Measurements from ENCODE around the gene AFM. TPM values are rescaled to one million over a fixed set of nuclear protein-coding genes. Genes with fewer than 3 reads are reported as not detected.

AFM gene
- total and polyA plus RNA-seq, 2 donors (not counting 3 experiments of a cell fraction or from before 2014, with no cell fraction given): not detected

GRCh38 chr4:73451404-73451803 lies 30.1 kb upstream of the AFM start:
- POLR2A ChIA-PET: no interaction called here
- H4K20me1 ChIP-seq (replicated peaks; ENCODE audit: control insufficient read depth, extremely low read depth, insufficient read depth, low read length): no peaks in the 10 kb centered on the region
- no peaks in the 10 kb centered on the region for H3K9me3 ChIP-seq (replicated peaks; ENCODE audit: control insufficient read depth, insufficient read depth, low read length)
- CTCF ChIA-PET: interaction anchor here (0.9 to 2.2 kb wide), 2 partner anchors 8 to 13 kb away, joined by 3 to 6 read pairs; no protein-coding TSS in a partner anchor
- H3K79me2 ChIP-seq (ENCODE audit: control insufficient read depth, insufficient read depth, low read length): no peaks in the 10 kb centered on the region
- H3K27me3 ChIP-seq (ENCODE audit: control insufficient read depth in 2 of 2, insufficient read depth in 2 of 2, low read length in 2 of 2): peaks cover 6 to 30% of the 10 kb centered on the region in 2 experiments
- no peak overlapping the region for H2AFZ ChIP-seq (ENCODE audit: low read depth, low read length)
- intact Hi-C loops (cut with micrococcal nuclease): no loop called here
- H3K4me1 ChIP-seq (ENCODE audit: control insufficient read depth, extremely low read depth, insufficient read depth, low read length): no peaks in the 10 kb centered on the region
- DNase-seq (ENCODE audit: low read depth, low spot score): no peak
- H3K4me2 ChIP-seq (ENCODE audit: insufficient read depth, low read length): no peak overlapping the region
- TF ChIP-seq GATA2 (IDR thresholded peaks at IDR 0.05; ENCODE audit: insufficient read depth, insufficient read length, low read depth, low read length) (no peak), POLR2AphosphoS5 (IDR thresholded peaks at IDR 0.05; ENCODE audit: insufficient read depth, low read depth, low read length) (no peak)
- dilution Hi-C loops (cut with MboI; ENCODE audit: extremely low pct_ligation_motif_present, low sequenced_read_pairs): no loop called here
- no peaks in the 10 kb centered on the region for H3K36me3 ChIP-seq (ENCODE audit: control insufficient read depth in 2 of 2, extremely low read depth in 1 of 2, insufficient read depth in 2 of 2, low read length in 2 of 2)
- H3K27ac ChIP-seq (ENCODE audit: insufficient read depth, low read depth, low read length): no peak overlapping the region
- H3K9ac ChIP-seq (replicated peaks; ENCODE audit: extremely low read depth, insufficient read depth, low read length): no peak overlapping the region
- H3K9me1 ChIP-seq (replicated peaks; ENCODE audit: control insufficient read depth, extremely low read depth, insufficient read depth, low read length): no peaks in the 10 kb centered on the region
- no peak for FAIRE-seq
- BruUV-seq (replicated peaks): no TSS peak
- H3K4me3 ChIP-seq (replicated peaks in 1 of 3; ENCODE audit: insufficient read depth in 1 of 3, low read depth in 1 of 3, low read length in 3 of 3): no peak overlapping the region

- POLR2A ChIA-PET: no interaction called here
- H3K79me2 ChIP-seq (ENCODE audit: control insufficient read depth, insufficient read depth, low read length): no peaks in the 10 kb centered on the region
- DNase-seq (ENCODE audit: low read depth, low spot score) (no peak), FAIRE-seq (no peak)
- no peaks in the 10 kb centered on the region for H3K9me1 ChIP-seq (replicated peaks; ENCODE audit: control insufficient read depth, extremely low read depth, insufficient read depth, low read length)
- no TSS peak for BruUV-seq (replicated peaks)
- H2AFZ ChIP-seq (ENCODE audit: low read depth, low read length): no peak overlapping the region
- TF ChIP-seq MAX (IDR thresholded peaks at IDR 0.05; ENCODE audit: insufficient read depth, insufficient read length) (no peak), POLR2AphosphoS5 (IDR thresholded peaks at IDR 0.05; ENCODE audit: insufficient read depth, low read depth, low read length) (no peak), JUN (IDR thresholded peaks at IDR 0.05; ENCODE audit: borderline replicate concordance, insufficient read depth, insufficient read length, low read depth) (no peak), MYC (IDR thresholded peaks at IDR 0.05; ENCODE audit: low read depth, low read length) (no peak), POLR2A (IDR thresholded peaks at IDR 0.05; ENCODE audit: low read depth, low read length) (no peak), EZH2 (IDR thresholded peaks at IDR 0.05; ENCODE audit: borderline replicate concordance, low read depth, low read length, severe bottlenecking) (no peak)
- no peak overlapping the region for H3K9ac ChIP-seq (replicated peaks; ENCODE audit: extremely low read depth, insufficient read depth, low read length)
- H3K27me3 ChIP-seq (ENCODE audit: control insufficient read depth in 2 of 2, insufficient read depth in 2 of 2, low read length in 2 of 2): peaks cover 6 to 30% of the 10 kb centered on the region in 2 experiments
- H4K20me1 ChIP-seq (replicated peaks; ENCODE audit: control insufficient read depth, extremely low read depth, insufficient read depth, low read length): no peaks in the 10 kb centered on the region
- no peaks in the 10 kb centered on the region for H3K9me3 ChIP-seq (replicated peaks; ENCODE audit: control insufficient read depth, insufficient read depth, low read length)
- dilution Hi-C loops (cut with MboI; ENCODE audit: extremely low pct_ligation_motif_present, low sequenced_read_pairs): no loop called here
- H3K36me3 ChIP-seq (ENCODE audit: control insufficient read depth in 2 of 2, extremely low read depth in 1 of 2, insufficient read depth in 2 of 2, low read length in 2 of 2): no peaks in the 10 kb centered on the region
- H3K27ac ChIP-seq (ENCODE audit: insufficient read depth, low read depth, low read length): no peak overlapping the region
- no peak overlapping the region for H3K4me2 ChIP-seq (ENCODE audit: insufficient read depth, low read length)
- H3K4me1 ChIP-seq (ENCODE audit: control insufficient read depth, extremely low read depth, insufficient read depth, low read length): no peaks in the 10 kb centered on the region
- CTCF ChIA-PET: interaction anchor here (0.6 to 2.2 kb wide), 3 partner anchors 9 to 914 kb away, joined by 3 to 6 read pairs (median 3); no protein-coding TSS in a partner anchor
- no peak overlapping the region for H3K4me3 ChIP-seq (replicated peaks in 1 of 3; ENCODE audit: insufficient read depth in 1 of 3, low read depth in 1 of 3, low read length in 3 of 3)
- intact Hi-C loops (cut with micrococcal nuclease): no loop called here
Observed at GRCh38 chr4:73451981-73452747, 29.4 kb upstream of the AFM start.

Data from endothelial cell of umbilical vein (primary cell).